Liver (tissue), 9 donors: ENCODE measurements around the gene DGKB. TPM values are rescaled to one million over a fixed set of nuclear protein-coding genes. Genes with fewer than 3 reads are reported as not detected.

Experiments
- DNase-seq: peaks from one replicate; pipeline ENCODE4 v3.0.0-alpha.2; 2017; ENCODE audit warnings: low spot score
- H3K27ac ChIP-seq, 2 donors: one replicate each; pipeline ENCODE4 v1.7.0; 2013; ENCODE audit warnings: inconsistent platforms in 2 of 2, low read length in 2 of 2, control low read depth in 1 of 2, low read depth in 1 of 2, mild to moderate bottlenecking in 1 of 2
- H3K27me3 ChIP-seq, 4 donors: one replicate each; pipeline versions ENCODE4 v1.6.1 to v1.7.0; 2013; ENCODE audit warnings: low read length in 3 of 4, inconsistent platforms in 1 of 4, mild to moderate bottlenecking in 1 of 4, moderate library complexity in 1 of 4; ENCODE audit not compliant: control insufficient read depth in 4 of 4, insufficient read depth in 4 of 4
- H3K36me3 ChIP-seq, 4 donors: one replicate each; pipeline versions ENCODE4 v1.6.1 to v1.7.0; 2013; ENCODE audit warnings: low read length in 3 of 4, mild to moderate bottlenecking in 3 of 4, low read depth in 1 of 4, moderate library complexity in 1 of 4; ENCODE audit not compliant: control insufficient read depth in 4 of 4, insufficient read depth in 3 of 4
- H3K4me1 ChIP-seq, 4 donors: one replicate each; pipeline versions ENCODE4 v1.6.1 to v1.7.0; 2013; ENCODE audit warnings: low read length in 3 of 4, mild to moderate bottlenecking in 3 of 4, moderate library complexity in 1 of 4; ENCODE audit not compliant: control insufficient read depth in 4 of 4, insufficient read depth in 4 of 4
- H3K4me3 ChIP-seq, 3 donors: one replicate each; pipeline versions ENCODE4 v1.6.1 to v1.7.0; 2013; ENCODE audit warnings: low read length in 3 of 3, control low read depth in 1 of 3, low read depth in 1 of 3, mild to moderate bottlenecking in 1 of 3
- H3K9ac ChIP-seq, 2 donors: one replicate each; pipeline ENCODE4 v1.7.0; 2013; ENCODE audit warnings: low read length in 2 of 2, mild to moderate bottlenecking in 2 of 2, moderate library complexity in 2 of 2, control low read depth in 1 of 2, low read depth in 1 of 2
- H3K9me3 ChIP-seq, 4 donors: one replicate each; pipeline versions ENCODE4 v1.6.1 to v1.7.0; 2013; ENCODE audit warnings: low read length in 3 of 4; ENCODE audit not compliant: control insufficient read depth in 4 of 4
- EGR1 ChIP-seq, 2 donors: IDR thresholded peaks; 2 replicates each; pipeline ENCODE4 v1.6.1; 2016 to 2018; ENCODE audit warnings: antibody characterized with exemption in 2 of 2, low read depth in 2 of 2
- FOXA1 ChIP-seq: IDR thresholded peaks from 2 replicates; pipeline ENCODE4 v1.6.1; 2016; ENCODE audit warnings: antibody characterized with exemption
- FOXA2 ChIP-seq: IDR thresholded peaks from 2 replicates; pipeline ENCODE4 v1.6.1; 2016; ENCODE audit warnings: antibody characterized with exemption
- GABPA ChIP-seq, 2 donors: IDR thresholded peaks in 1 of 2; conservative IDR thresholded peaks in 1 of 2; 2 replicates each; pipeline ENCODE4 v1.6.1; 2016; ENCODE audit warnings: antibody characterized with exemption in 2 of 2, mild to moderate bottlenecking in 1 of 2, moderate library complexity in 1 of 2
- HNF4A ChIP-seq, 2 donors: conservative IDR thresholded peaks; 2 replicates each; pipeline ENCODE4 v1.6.1; 2016; ENCODE audit warnings: antibody characterized with exemption in 2 of 2, mild to moderate bottlenecking in 2 of 2
- HNF4G ChIP-seq: IDR thresholded peaks from 2 replicates; pipeline ENCODE4 v1.6.1; 2016; ENCODE audit warnings: antibody characterized with exemption
- JUND ChIP-seq, 2 donors: IDR thresholded peaks; 2 replicates each; pipeline ENCODE4 v1.6.1; 2016; ENCODE audit warnings: antibody characterized with exemption in 2 of 2
- NR2F2 ChIP-seq: IDR thresholded peaks from 2 replicates; pipeline ENCODE4 v1.6.1; 2016; ENCODE audit warnings: antibody characterized with exemption
- RAD21 ChIP-seq, 2 donors: IDR thresholded peaks; 2 replicates each; pipeline ENCODE4 v1.6.1; 2016; ENCODE audit warnings: antibody characterized with exemption in 2 of 2, mild to moderate bottlenecking in 2 of 2
- RXRA ChIP-seq, 2 donors: IDR thresholded peaks; 2 replicates each; pipeline ENCODE4 v1.6.1; 2017 to 2018; ENCODE audit warnings: antibody characterized with exemption in 2 of 2, mild to moderate bottlenecking in 1 of 2
- SP1 ChIP-seq: IDR thresholded peaks from 2 replicates; pipeline ENCODE4 v1.6.1; 2018; ENCODE audit warnings: antibody characterized with exemption, mild to moderate bottlenecking
- TAF1 ChIP-seq: conservative IDR thresholded peaks from 2 replicates; pipeline ENCODE4 v1.6.1; 2016; ENCODE audit warnings: antibody characterized with exemption, mild to moderate bottlenecking
- YY1 ChIP-seq: IDR thresholded peaks from 2 replicates; pipeline ENCODE4 v1.6.1; 2016; ENCODE audit warnings: antibody characterized with exemption, mild to moderate bottlenecking
- WGBS: extraction: QIAGEN DNeasy Blood & Tissue Kit; methylation state at CpG from one replicate; pipeline ENCODE4 v1.1.7; 2013; 5-methylcytosine and 5-hydroxymethylcytosine counted together
- polyA plus RNA-seq, 2 donors: library from polyadenylated mRNA; stranded (reverse) in 1 of 2; unstranded in 1 of 2; fragments of 200-250 nt in 1 of 2; fragments of >200 nt in 1 of 2; fragmentation: Nextera tagmentation in 1 of 2; extraction: Ambion mirVana in 1 of 2; gene quantifications; one replicate each; pipeline versions ENCODE4 v1.2.1 to v1.2.3, GENCODE V29; 2013 to 2015
- total RNA-seq, 2 donors: library from RNA; depleted of rRNA; stranded (reverse); fragments of >200 nt; gene quantifications; one replicate each; pipeline ENCODE4 v1.2.3, GENCODE V29; 2014
- TF ChIP-seq, protein P1 (sequence below): IDR thresholded peaks from 2 replicates; pipeline ENCODE4 v1.6.1; 2016; ENCODE audit warnings: antibody characterized with exemption
- TF ChIP-seq, protein P2 (sequence below): IDR thresholded peaks from 2 replicates; pipeline ENCODE4 v1.6.1; 2016; ENCODE audit warnings: antibody characterized with exemption
- TF ChIP-seq, protein P3 (sequence below): IDR thresholded peaks from 2 replicates; pipeline ENCODE4 v1.6.1; 2016; ENCODE audit warnings: antibody characterized with exemption
- TF ChIP-seq, protein P4 (sequence below): IDR thresholded peaks from 2 replicates; pipeline ENCODE4 v1.6.1; 2016; ENCODE audit warnings: antibody characterized with exemption, mild to moderate bottlenecking
- donor health status: healthy.
- donor health status: healthy.
- donor health status: healthy.
- donor health status: healthy.
- donor health status: healthy.

The DGKB gene
- total and polyA plus RNA-seq, 4 donors, result 0.09 to 0.42 TPM; not detected in 2

DNA sequence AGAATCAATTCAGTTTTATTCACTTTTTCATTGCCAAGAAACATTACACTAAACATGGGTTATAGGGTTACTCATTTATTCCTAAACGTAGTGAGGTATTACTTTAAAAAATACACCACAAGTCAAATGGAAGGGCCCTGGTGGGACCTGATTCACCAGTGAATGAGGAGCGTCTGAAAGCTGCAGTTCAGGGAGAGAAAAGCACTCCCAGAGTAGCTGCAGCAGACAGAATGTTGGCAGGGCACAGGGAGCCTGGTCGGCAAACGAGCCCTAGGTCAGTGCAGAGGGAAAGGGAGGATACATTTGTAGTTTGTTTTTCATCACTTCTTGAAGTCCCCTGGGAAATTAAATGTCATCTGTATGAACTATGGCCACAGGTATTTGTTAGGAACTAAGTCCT, 551.4 kb downstream of the DGKB start:
- Histone ChIP-seq H3K36me3 (no peaks in the 10 kb centered on the region), H3K27ac (no peak overlapping the region), H3K4me3 (no peak overlapping the region), H3K9me3 (no peaks in the 10 kb centered on the region), H3K27me3 (no peaks in the 10 kb centered on the region), H3K4me1 (no peaks in the 10 kb centered on the region), H3K9ac (no peak overlapping the region)
- TF ChIP-seq FOXA2 (no peak), FOXA1 (no peak), GABPA (IDR thresholded peaks at IDR 0.05 in 1 of 2, conservative IDR thresholded peaks at IDR 0.05 in 1 of 2) (no peak), EGR1 (IDR thresholded peaks at IDR 0.05; ENCODE audit: low read depth in 2 of 2) (no peak), HNF4G (no peak)
- TF ChIP-seq, protein P1, sequence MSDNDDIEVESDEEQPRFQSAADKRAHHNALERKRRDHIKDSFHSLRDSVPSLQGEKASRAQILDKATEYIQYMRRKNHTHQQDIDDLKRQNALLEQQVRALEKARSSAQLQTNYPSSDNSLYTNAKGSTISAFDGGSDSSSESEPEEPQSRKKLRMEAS, result no peak
- 63% methylated on average over 4 of the region's 4 CpGs for WGBS
- no peak for DNase-seq

DNA sequence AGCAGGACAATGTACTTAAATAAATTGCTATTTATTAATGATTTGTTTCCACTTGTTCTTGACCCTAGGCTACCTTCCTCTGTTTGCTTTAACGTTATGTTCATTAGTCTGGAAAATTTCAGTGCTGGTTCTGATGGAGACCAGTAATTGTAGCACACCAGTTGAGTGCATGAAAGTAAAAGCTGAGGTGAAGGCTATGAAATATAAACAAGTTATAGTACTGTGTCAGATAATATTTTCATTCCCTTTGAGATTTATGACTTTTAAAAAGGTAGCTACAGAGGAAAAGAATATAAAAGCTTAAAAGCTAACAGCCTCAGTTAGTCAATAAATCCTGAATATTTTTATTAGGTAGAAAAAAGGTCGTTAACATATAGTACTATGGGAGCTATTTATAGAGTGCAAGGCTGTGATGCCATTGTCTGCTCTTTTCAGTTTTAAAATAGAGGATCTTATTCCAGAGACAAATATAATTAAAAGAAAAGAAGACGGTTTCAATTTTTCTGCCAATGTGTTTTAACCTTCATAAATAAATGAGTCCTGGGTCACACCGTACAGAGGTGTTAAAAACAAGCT, 561.3 kb downstream of the DGKB start:
- WGBS, result 67% methylated on average over 4 of the region's 4 CpGs

More for the DNA sequence above, 561.3 kb downstream of the DGKB start:
- Histone ChIP-seq H3K4me1 (peaks cover 0 to 3% (median 1%) of the 10 kb centered on the region in 4 donors), H3K27me3 (no peaks in the 10 kb centered on the region), H3K4me3 (no peak overlapping the region), H3K9ac (no peak overlapping the region), H3K36me3 (no peaks in the 10 kb centered on the region), H3K9me3 (no peaks in the 10 kb centered on the region), H3K27ac (no peak overlapping the region)
- TF ChIP-seq EGR1 (IDR thresholded peaks at IDR 0.05; ENCODE audit: low read depth in 2 of 2), result no peak
- TF ChIP-seq HNF4G, result no peak
- TF ChIP-seq SP1, result no peak
- no peak for TF ChIP-seq RAD21 (IDR thresholded peaks at IDR 0.05)
- TF ChIP-seq FOXA2, result no peak
- no peak for TF ChIP-seq NR2F2
- TF ChIP-seq FOXA1, result no peak
- TF ChIP-seq, protein P2, sequence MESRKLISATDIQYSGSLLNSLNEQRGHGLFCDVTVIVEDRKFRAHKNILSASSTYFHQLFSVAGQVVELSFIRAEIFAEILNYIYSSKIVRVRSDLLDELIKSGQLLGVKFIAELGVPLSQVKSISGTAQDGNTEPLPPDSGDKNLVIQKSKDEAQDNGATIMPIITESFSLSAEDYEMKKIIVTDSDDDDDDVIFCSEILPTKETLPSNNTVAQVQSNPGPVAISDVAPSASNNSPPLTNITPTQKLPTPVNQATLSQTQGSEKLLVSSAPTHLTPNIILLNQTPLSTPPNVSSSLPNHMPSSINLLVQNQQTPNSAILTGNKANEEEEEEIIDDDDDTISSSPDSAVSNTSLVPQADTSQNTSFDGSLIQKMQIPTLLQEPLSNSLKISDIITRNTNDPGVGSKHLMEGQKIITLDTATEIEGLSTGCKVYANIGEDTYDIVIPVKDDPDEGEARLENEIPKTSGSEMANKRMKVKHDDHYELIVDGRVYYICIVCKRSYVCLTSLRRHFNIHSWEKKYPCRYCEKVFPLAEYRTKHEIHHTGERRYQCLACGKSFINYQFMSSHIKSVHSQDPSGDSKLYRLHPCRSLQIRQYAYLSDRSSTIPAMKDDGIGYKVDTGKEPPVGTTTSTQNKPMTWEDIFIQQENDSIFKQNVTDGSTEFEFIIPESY, result no peak
- TF ChIP-seq, protein P3, sequence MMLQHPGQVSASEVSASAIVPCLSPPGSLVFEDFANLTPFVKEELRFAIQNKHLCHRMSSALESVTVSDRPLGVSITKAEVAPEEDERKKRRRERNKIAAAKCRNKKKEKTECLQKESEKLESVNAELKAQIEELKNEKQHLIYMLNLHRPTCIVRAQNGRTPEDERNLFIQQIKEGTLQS, result no peak
- TF ChIP-seq YY1, result no peak
- TF ChIP-seq HNF4A (conservative IDR thresholded peaks at IDR 0.05), result no peak
- TF ChIP-seq JUND (IDR thresholded peaks at IDR 0.05), result no peak
- TF ChIP-seq GABPA (IDR thresholded peaks at IDR 0.05 in 1 of 2, conservative IDR thresholded peaks at IDR 0.05 in 1 of 2), result no peak
- TF ChIP-seq TAF1, result no peak
- TF ChIP-seq, protein P4, sequence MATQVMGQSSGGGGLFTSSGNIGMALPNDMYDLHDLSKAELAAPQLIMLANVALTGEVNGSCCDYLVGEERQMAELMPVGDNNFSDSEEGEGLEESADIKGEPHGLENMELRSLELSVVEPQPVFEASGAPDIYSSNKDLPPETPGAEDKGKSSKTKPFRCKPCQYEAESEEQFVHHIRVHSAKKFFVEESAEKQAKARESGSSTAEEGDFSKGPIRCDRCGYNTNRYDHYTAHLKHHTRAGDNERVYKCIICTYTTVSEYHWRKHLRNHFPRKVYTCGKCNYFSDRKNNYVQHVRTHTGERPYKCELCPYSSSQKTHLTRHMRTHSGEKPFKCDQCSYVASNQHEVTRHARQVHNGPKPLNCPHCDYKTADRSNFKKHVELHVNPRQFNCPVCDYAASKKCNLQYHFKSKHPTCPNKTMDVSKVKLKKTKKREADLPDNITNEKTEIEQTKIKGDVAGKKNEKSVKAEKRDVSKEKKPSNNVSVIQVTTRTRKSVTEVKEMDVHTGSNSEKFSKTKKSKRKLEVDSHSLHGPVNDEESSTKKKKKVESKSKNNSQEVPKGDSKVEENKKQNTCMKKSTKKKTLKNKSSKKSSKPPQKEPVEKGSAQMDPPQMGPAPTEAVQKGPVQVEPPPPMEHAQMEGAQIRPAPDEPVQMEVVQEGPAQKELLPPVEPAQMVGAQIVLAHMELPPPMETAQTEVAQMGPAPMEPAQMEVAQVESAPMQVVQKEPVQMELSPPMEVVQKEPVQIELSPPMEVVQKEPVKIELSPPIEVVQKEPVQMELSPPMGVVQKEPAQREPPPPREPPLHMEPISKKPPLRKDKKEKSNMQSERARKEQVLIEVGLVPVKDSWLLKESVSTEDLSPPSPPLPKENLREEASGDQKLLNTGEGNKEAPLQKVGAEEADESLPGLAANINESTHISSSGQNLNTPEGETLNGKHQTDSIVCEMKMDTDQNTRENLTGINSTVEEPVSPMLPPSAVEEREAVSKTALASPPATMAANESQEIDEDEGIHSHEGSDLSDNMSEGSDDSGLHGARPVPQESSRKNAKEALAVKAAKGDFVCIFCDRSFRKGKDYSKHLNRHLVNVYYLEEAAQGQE, result no peak
- TF ChIP-seq RXRA (IDR thresholded peaks at IDR 0.05), result no peak
- DNase-seq, result no peak
